GM19239 (cell line): ENCODE measurements around the gene CMIP.

Experiments
- DNase-seq: peaks from one replicate; pipeline ENCODE4 v3.0.0; 2011; ENCODE audit warnings: low spot score; ENCODE audit not compliant: insufficient read length
- FAIRE-seq: peaks from 2 replicates; lab custom pipeline; 2011; peaks lifted over from hg19 to GRCh38; lab: Jason Lieb, UNC

The CMIP gene

DNA sequence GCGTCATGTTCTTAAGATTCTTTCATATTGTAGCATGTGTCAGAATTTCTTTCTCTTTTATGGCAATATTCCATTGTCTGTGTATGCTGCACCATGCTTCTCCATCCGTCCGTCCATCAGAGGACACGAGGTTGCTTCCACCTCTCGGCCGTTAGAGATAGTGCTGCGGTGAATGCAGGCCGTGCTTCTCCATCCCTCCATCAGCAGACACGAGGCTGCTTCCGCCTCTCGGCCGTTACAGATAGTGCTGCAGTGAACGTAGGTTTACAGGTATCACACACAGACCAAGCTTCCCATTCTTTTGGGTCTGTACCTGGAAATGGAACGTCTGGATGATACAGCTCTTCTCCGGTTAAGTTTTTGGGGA lies 113.5 kb downstream of the CMIP start:
- FAIRE-seq (no peak), DNase-seq (no peak)

DNA sequence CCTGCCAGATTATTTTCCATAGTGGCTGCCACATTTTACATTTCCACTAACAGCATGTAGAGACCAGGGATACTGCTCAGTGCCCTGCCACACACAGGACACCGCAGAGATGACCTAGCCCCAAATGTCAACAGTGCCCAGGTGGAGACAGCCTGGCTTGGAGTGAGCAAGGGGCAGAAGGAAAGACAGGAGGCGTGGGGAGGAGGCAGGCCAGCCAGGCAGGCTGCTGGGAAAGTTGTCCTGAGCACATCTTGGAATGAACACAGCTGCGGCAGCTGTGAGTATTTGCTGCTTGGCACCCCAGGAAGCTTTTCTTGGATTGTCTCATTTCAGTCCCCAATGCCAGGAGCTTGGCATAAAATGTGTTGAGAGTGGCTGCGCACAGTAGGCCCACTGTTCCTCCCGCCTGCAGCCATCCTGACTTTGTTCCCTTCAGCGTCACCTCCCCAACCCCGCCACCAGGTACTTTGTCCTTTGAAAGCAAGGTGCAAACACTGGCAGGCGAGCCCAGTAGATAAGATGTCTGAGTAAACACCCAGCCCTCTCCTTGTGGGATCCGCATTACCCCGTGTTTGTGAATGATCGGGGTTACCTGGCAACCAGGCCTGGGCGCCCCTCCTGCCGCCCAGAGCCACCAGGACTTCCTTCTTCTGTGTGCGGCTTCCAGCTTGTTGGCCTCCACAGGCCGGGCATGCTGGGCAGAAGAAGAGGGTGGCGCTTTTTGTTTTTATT lies 114.0 kb downstream of the CMIP start:
- no peak for DNase-seq
- no peak for FAIRE-seq

DNA sequence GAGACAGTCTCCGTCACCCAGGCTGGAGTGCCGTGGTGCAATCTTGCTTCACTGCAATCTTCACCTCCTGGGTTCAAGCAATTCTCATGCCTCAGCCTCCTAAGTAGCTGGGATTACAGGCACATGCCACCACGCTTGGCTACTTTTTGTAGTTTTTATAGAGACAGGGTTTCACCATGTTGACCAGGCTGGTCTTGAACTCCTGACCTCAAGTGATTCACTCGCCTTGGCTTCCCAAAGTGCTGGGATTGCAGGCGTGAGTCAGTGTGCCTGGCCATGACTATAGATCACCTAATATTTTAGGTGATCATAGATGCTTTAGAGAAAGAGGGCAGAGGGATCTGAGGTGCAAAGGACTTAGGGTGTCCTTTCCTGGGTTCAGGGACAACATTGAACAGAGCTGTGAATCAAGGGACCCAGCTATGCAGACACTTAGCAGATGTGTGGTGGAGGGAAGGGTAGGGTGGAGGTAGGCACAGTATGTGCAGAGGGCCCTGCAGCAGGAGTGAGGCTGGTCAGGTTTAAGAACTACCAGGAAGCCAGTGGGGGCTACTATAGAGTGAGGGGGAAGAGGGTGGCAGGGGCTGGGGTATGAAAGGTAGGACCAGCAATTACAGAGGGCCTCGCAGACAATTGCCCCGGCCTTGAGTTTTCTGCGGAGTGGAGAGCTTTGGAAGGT lies 116.5 kb downstream of the CMIP start:
- no peak for DNase-seq
- no peak for FAIRE-seq

DNA sequence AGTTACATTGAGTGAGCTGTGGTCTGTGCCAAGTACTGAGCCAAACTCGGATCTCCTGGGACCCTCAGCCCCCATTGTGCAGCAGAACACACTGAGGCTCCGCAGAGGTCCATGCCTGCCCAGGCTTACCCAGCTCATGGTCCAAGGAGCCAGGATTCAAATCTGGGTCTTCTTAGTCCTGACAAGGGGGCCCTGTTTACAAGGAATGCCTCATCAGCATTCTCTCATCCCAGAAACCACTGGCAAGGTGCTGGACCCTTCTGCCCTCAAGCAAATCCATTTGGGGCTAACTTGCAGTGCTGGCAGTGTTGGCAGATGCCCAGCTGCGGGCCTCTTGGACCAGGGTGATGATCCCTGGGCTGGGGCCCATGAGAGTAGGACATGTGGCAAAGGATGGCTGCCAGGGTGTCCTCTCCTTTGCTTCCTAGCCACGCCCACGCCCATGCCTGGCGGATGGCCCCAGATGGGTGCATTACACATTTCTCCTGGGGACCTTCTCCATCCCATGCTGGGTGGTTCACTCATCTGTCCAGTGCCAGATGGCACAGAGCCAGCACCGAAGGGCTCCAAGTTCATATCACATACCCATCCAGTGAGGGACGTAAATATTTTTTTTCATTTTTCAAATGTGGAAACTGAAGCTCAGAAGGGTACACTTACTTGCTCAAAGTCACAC lies 117.7 kb downstream of the CMIP start:
- no peak for FAIRE-seq

DNA sequence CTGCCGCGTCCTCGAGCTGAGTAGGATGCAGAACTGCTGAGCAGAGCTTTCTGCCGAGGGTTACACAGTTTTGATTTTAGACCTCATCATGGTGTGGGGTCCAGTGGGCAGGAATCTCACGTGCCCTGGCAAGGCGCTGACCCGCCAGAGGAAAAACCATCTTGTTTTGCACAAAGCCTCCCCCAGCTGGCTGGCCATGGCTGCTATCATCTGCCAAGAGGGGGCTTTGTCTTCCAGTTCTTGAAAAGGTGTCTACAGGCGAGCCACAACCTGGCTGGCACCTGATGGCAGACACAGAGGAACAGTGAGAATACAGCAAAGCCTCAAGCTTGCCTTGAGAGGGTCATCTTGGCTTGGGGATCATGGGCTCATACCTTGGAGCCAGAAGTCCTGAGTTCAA lies 118.3 kb downstream of the CMIP start:
- no peak for FAIRE-seq

More for the DNA sequence above, 117.7 kb downstream of the CMIP start:
- DNase-seq: no peak

DNA sequence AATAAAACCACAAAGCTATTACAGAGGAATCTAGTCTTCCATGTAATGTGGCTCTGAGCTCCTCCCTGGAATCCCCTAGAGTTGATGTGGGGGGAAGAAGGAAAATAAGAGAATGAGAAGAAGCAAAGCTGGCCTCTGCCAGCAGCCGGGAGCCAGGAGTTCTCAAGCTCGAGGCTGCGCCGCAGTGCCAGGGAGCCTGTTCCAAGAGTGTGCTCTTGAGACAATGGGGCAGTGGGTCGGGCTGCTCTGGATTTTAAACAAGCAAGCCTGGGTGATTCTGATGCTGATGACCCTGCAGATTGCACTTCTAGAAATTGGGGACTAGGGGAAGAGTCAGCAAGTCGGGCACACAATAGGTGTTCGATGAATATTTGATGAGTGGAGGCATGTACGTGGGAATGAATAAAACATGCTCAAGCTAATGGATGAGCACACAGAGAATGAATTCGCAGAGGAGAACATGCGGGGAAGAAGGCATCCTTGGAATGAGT lies 119.9 kb downstream of the CMIP start:
- DNase-seq: no peak
- FAIRE-seq: no peak

More for the DNA sequence above, 118.3 kb downstream of the CMIP start:
- DNase-seq: no peak

DNA sequence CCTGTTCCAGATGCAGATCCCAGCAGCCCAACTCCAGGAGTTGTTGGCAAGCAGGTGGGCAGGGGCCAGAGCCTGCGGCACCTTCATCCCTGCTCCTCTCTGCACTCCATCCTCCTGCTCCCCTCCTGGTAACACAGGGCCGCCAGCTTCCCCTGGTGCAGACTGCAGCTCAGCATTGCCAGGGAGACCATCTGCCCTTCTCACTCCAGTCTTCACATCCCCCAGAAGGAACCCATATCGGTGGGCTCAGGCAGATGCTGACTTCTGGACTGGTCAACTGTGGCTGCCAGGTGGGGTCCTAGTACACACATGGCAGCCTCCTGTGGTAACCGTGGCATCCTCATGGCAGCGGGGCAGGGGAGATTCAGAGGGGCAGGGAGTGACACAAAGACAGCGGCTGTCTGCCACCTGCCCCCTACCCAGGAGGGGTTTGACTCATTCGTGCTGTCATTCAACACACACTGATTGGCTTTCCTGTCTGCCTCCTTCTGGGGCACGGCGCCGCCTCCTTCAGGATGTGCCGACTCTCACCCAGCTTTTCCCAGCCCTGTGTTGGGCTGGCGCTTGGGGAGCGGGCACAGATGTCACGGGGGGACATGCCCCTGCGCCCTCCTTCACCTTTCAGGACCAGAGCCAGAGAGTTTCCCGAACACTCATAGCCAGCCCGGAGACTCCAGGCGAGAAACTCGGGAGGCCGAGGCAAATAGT lies 120.9 kb downstream of the CMIP start:
- DNase-seq (no peak), FAIRE-seq (no peak)

DNA sequence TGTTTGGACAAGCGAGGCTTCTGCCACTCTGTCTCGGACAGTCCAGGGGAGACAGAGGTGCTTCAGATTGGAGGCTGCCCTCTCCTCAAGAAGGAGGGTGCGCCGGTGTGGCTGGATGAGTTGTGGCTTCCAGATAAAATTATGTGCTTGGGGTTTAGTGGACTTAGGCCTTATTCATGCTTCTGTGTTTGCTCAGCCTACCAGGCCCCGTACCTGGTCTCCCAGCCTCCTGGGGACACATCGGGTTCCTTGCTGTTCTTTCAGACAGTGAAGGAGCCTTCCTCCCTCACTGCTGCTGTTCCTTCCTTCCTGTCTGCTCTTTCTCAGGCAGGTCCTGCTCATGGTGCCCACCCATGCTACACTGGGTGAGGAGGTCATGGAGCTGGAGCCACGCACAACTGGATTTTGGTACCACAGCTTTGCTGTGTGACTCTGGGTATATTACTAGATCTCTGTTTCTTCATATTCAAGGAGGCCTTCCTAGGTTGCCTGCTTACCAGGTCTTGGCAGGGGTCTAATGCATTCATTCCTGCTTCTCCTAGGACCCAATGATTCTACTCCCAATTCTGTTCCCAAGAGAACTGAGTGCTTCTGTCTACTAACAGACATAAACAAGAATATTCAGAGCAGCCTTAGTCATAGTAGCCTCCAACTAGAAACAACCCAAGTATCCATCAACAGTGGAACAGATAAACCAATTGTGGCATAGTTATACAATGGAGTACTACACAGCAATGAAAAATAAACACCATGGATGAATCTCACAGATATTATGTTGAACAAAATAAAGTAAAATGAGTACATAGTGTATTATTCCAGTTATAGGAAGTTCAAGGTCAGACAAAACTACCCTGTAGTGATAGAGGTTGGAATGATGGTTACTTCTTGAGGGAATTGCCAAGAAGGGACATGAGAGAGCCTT lies 121.7 kb downstream of the CMIP start:
- no peak for DNase-seq
- no peak for FAIRE-seq

DNA sequence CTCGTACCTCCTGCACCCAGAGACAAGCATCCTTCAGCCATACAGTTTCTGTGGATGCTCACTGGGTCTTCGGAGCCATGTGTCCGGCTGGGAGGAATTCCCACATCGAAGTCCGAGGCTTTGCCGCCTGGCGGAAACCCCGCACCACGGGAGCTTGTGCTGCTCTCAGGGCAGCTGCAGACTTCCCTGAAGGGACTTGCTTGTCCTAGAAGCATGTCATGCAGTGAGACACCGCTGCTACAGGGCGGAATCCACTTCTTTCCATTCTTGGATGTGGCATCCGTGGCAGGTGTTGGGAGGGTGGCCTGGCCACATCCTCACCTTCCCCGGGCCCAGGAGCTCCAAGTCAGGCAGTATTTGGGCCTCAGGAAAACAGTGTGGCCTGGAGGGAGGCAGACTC lies 122.5 kb downstream of the CMIP start:
- DNase-seq: no peak

DNA sequence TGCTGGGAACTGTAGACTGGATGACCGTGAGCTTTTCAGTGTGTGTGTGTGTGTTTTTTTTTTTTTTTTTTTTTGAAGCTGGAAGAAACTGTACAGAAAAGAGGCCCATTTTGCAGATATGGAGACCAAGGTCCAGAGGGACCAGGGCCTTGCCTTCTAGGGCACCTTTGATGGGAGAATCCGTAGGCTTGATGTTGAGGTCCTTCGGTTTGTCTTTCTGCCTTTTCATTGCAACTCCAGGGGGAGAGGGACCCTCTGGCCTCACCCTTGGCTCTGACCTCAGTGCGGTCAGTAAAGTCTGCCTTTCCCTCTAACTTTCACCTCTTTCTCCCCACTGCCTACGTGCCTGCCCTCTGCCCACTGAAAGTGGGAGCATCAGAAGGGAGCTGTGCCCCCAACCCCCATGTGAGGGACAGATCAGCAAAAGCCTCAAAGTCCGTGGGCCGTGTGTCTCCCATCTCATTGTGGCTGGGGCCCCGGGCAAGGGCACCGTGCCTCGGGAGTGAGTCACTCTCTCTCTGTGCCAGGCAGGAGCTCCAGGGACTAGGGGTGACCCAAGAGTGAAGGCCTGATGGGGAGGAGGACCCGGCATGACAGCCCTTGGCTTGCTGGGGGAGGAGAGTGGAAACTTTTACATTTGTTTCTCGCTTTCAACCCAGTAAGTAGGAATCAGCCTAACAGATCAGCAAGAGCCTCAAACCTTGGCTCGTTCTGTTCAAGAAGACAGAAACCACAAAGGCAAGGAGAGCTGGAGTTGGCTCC lies 123.6 kb downstream of the CMIP start:
- DNase-seq (no peak), FAIRE-seq (no peak)

More for the DNA sequence above, 122.5 kb downstream of the CMIP start:
- FAIRE-seq: no peak

DNA sequence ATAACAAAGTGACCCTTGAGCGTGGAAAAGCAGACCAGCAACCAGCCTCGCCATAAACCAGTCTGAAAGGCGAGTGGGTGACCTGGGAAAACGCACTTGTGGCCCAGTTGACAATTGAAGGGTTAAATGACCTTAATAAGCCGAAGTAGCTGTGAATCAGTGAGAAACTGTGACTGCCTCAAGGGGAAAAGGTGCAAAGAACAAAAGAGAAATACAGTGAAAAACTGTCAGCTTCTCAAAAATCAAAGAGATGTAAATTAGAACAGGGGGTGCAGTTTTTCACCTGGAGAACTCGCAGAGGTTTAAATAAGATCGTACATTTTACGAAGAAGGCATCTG lies 124.1 kb downstream of the CMIP start:
- no peak for FAIRE-seq
- DNase-seq: no peak

DNA sequence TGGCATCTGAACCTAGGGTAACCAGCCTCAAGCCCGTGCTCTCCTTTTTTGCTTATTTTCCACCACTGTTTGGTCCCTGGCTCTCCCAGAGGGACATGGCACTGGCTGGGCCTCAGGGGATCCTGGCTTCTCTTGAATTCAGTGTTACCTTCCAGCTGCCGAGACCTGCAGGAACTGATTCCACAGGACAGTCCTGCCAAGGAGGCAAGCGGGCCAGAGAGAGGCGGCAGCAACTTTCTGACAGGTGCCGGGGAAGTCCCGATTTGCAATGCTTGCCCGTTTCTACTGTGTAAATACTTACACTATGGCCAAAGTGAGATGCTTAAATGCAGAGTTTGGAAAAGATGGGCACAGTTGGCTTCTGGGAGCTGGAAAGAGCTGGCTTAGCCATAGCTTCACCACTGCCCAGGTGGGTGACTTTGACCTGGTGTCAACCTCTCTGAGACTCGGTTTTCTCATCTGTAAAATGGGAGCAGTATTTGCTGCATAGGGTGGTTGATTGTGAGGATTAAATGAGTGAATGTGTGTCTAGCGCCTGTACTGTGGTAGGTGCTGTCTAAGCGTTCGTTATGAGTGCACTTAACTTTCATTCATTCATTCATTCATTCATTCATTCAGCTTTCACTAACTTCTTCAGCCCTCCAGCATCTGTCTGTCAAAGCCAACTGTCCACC lies 124.9 kb downstream of the CMIP start:
- FAIRE-seq: no peak
- no peak for DNase-seq

DNA sequence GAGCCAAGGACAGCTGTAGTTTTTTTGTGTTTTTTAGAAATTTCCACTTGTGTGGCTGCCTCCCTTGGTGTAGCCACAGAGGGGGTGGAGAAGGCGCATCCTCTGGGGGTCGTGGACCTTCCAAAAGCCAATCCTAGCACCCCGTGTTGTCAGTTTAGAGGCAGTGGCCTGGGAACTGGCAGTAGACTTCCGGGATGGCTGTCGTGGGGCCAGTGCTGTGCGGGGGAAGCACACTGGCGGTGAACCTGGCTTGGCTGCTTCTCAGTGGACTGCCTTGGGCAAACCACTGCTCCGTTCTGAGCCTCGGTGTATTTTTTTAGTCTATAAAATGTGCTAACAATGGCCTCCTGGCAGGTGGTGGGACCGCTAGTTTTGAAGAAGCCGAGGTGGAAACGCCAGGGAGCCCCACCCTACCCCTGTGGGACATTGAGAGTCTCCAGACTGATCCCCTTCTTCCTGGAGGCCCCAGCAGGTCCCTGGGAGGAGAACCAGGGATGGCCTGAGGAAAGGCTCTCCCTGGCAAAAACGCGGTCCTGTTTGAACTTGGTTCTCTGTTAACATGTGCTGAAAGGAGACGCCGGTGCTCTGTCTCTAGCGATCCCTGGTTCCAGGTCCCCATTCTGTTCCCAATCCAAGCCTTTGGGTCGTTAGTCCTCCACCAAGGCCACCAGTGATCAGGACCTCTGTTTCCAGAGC lies 125.7 kb downstream of the CMIP start:
- DNase-seq (no peak), FAIRE-seq (no peak)

DNA sequence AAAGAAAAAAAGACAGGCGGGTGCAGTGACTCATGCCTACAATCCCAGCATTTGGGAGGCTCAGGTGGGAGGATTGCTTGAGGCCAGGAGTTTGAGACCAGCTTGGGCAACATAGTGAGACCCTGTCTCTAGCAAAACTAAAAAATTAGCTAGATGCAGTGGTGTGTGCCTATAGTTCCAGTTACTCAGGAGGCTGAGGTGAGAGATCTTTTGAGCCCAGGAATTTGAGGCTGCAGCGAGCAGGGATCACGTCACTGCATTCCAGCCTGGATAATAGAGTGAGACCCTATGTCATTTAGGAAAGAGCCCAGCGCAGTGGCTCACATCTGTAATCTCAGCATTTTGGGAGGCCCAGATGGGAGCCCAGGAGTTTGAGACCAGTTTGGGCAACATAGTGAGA lies 126.6 kb downstream of the CMIP start:
- FAIRE-seq (no peak), DNase-seq (no peak)

DNA sequence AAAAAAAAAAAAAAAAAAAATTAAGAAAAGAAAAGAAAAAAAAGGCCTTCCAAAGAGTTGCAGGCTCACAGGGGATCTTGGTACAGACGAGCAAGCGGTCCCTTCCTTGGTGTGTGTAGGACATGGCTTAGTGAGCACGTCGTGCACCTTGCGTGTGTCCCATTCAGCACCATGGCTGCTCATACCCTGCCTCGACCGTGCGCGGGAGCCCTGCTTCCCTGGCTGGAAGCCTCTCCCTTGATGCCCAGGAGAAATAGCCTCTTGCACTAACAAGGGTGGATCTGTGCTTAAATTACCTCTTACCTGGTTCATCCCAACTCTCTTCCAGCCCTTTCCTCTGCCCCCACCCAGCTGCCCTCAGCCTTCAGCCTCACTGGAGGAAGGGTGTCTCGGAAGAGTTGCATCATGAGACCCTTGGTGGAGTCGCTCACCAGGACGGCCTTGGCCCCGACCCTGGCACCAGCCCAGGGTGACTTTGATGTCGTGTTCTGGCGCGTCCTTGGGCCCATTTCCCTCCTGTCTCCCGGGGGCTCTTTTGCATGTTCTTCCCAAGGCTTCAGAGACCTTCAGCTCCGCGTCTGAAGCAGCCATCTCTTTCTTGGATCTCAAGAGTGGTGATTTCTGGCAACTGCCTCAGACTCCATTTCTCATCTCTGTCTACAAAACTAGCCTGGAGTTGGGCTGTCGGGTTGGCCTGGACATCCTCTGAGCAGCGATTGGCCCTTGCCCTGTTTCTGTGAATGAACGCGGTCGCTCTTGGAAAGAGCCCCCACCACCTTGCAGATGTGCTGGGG lies 127.2 kb downstream of the CMIP start:
- DNase-seq: no peak
- no peak for FAIRE-seq

DNA sequence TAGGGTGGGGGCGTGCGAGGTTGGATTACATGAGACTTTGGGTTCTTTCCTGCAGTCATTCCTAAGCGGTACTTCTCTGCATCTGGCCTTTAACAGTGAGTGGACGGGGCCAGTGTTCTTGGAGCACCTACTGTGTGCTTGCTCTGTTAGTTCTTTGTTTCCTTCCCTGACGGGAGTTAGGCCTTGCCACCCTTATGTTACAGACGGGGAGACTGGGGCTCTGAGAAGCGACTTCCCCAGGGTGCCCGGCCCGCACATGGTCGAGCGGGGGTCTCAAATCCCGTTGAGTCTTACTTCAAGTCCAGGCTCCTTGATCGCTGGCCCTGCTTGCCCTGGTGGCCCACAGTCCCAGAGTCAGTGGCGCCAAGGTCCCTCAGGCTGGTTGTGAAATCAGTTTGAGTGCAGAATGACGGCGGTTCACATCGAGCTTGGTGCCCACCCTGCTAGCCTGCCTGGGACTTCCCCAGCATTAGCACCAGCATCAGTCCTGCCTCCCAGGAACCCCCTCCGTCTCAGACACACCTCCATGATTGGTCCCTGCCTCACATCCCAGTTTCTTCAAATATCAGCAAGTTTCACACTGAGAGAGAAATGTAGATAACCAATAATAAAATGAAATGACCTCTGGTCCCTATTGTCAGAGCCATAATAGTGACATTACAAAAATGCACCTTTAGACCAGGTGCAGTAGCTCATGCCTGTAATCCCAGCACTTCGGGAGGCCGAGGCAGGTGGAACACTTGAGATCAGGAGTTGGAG lies 128.0 kb downstream of the CMIP start:
- FAIRE-seq: no peak

More for the DNA sequence above, 128.0 kb downstream of the CMIP start:
- no peak for DNase-seq
